ENCODE measurements around the gene ZSCAN5B. TPM values are rescaled to one million over a fixed set of nuclear protein-coding genes. Genes with fewer than 3 reads are reported as not detected.

The ZSCAN5B gene
- total and polyA plus RNA-seq, 2 of the 8 experiments (the other 6 are each of a cell fraction or from before 2014, with no cell fraction given): not detected

DNA sequence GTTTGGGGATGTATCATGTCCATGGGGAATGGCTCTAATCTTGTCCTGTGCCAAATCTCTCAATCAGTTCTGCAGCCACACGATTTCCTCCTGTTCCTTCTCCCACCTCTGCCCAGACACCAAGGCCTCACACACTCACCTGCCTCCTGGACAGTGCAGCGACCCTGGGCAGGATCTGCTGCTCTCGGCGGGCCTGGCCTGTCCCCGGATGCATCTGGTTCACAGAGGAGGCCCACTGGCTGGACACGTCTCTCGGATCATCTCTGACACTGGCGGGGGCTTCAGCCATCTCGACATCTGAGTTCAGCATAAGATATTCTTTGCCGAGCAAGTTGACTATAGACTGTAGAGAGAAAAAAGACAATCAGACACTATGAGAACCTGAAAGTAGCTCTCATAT, 5.9 kb downstream of the ZSCAN5B start:
- no peak overlapping the region for H3K14ac ChIP-seq (ENCODE audit: insufficient read length)
- POLR2A ChIA-PET (ENCODE audit: partially characterized antibody): no interaction called here
- no peak overlapping the region for H3K56ac ChIP-seq (replicated peaks; ENCODE audit: insufficient read length, low read depth, low read length)
- H2BK120ac ChIP-seq (replicated peaks; ENCODE audit: low read depth, low read length): no peak overlapping the region
- no peak overlapping the region for H2BK12ac ChIP-seq (ENCODE audit: low read depth, low read length)
- H2AFZ ChIP-seq (ENCODE audit: low read length): no peak overlapping the region
- 94% methylated on average over 10 of the region's 10 CpGs; no CpG with 5 or more reads in 1 of the 2 experiments for WGBS, 2 experiments (ENCODE audit: extremely low coverage in 1 of 2, insufficient coverage in 1 of 2, insufficient read length in 1 of 2, insufficient replicate concordance in 2 of 2, low coverage in 1 of 2, low lambda C conversion rate in 2 of 2, missing lambda C conversion rate in 1 of 2)
- no peak overlapping the region for H3K23ac ChIP-seq (ENCODE audit: insufficient read length)
- FAIRE-seq (no peak), DNase-seq (ENCODE audit: low read depth in 1 of 2, low spot score in 2 of 2) (no peak)
- no peak overlapping the region for H3K27ac ChIP-seq (ENCODE audit: low read depth, low read length)
- H4K8ac ChIP-seq (ENCODE audit: extremely low read depth, insufficient read depth, low read length): no peak overlapping the region
- no peak overlapping the region for H2AK5ac ChIP-seq (ENCODE audit: low read depth, low read length)
- H2BK20ac ChIP-seq (ENCODE audit: low read length): no peak overlapping the region
- H3K36me3 ChIP-seq (ENCODE audit: control insufficient read depth in 2 of 4, insufficient read depth in 4 of 4, low read length in 3 of 4): no peaks in the 10 kb centered on the region
- H3K79me2 ChIP-seq (ENCODE audit: control insufficient read depth in 1 of 2, insufficient read depth in 2 of 2, low read length in 2 of 2): no peaks in the 10 kb centered on the region
- H2BK15ac ChIP-seq (ENCODE audit: low read length): no peak overlapping the region
- H3K27me3 ChIP-seq (replicated peaks in 1 of 4; ENCODE audit: control insufficient read depth in 3 of 4, extremely low read depth in 1 of 4, insufficient read depth in 3 of 4, low read length in 3 of 4): no peaks in the 10 kb centered on the region
- no peak overlapping the region for H2BK5ac ChIP-seq (ENCODE audit: low read depth, low read length)
- H3K9me3 ChIP-seq (ENCODE audit: insufficient read depth in 2 of 2, low read depth in 1 of 2, low read length in 1 of 2): no peaks in the 10 kb centered on the region
- no peaks in the 10 kb centered on the region for H4K20me1 ChIP-seq (replicated peaks in 1 of 2; ENCODE audit: control insufficient read depth in 1 of 2, insufficient read depth in 2 of 2, low read length in 2 of 2)
- no peaks in the 10 kb centered on the region for H3K79me1 ChIP-seq (ENCODE audit: low read depth, low read length)
- no peaks in the 10 kb centered on the region for H3K4me1 ChIP-seq (replicated peaks in 1 of 4; ENCODE audit: control insufficient read depth in 3 of 4, insufficient read depth in 4 of 4, low read length in 3 of 4)
- TF ChIP-seq RBBP5 (IDR thresholded peaks at IDR 0.05; ENCODE audit: borderline replicate concordance, low read depth, low read length) (no peak), POLR2A (IDR thresholded peaks at IDR 0.05; ENCODE audit: control extremely low read depth in 1 of 2, low read depth in 2 of 2, low read length in 2 of 2) (no peak), HDAC2 (IDR thresholded peaks at IDR 0.05; ENCODE audit: borderline replicate concordance in 1 of 2, low read depth in 2 of 2, low read length in 2 of 2) (no peak), EZH2 (IDR thresholded peaks at IDR 0.05; ENCODE audit: low read depth, low read length, severe bottlenecking) (no peak), SAP30 (IDR thresholded peaks at IDR 0.05; ENCODE audit: insufficient read depth, insufficient replicate concordance, low read length) (no peak), SUZ12 (IDR thresholded peaks at IDR 0.05; ENCODE audit: low read length) (no peak), TAF7 (optimal IDR thresholded peaks at IDR 0.05; ENCODE audit: borderline replicate concordance, low read depth, low read length) (no peak), SIN3A (conservative IDR thresholded peaks at IDR 0.05 in 1 of 2, IDR thresholded peaks at IDR 0.05 in 1 of 2; ENCODE audit: low read depth in 1 of 2, low read length in 2 of 2) (no peak)
- H3K4ac ChIP-seq (replicated peaks; ENCODE audit: insufficient read length, low read depth, low read length): no peak overlapping the region
- H3K4me3 ChIP-seq (ENCODE audit: extremely low read depth in 1 of 4, insufficient read depth in 2 of 4, low read depth in 3 of 4, low read length in 4 of 4): no peak overlapping the region
- CTCF ChIA-PET (ENCODE audit: partially characterized antibody): interaction anchor here (1.0 to 4.6 kb wide), 6 partner anchors 13 to 118 kb away, joined by 3 to 38 read pairs (median 8); partner anchors contain the start of gene GALP
- H4K91ac ChIP-seq (replicated peaks; ENCODE audit: insufficient read length, low read length): no peak overlapping the region
- H4K5ac ChIP-seq (ENCODE audit: insufficient read length, low read depth, low read length): no peak overlapping the region
- H3K4me2 ChIP-seq (ENCODE audit: insufficient read depth in 1 of 2, low read depth in 2 of 2, low read length in 2 of 2): no peak overlapping the region
- no peaks in the 10 kb centered on the region for H3K23me2 ChIP-seq (ENCODE audit: low read depth, low read length)
- H3K9ac ChIP-seq (replicated peaks in 1 of 4; ENCODE audit: extremely low read depth in 1 of 4, low read depth in 3 of 4, low read length in 3 of 4): no peak overlapping the region
- no peak overlapping the region for H3K18ac ChIP-seq (ENCODE audit: extremely low read depth, low read length)

All from H1 (cell line).